ENCODE data around the gene CHST11. TPM values are rescaled to one million over a fixed set of nuclear protein-coding genes. Genes with fewer than 3 reads are reported as not detected.

The CHST11 gene
- total and polyA plus RNA-seq, 2 of the 4 experiments (the other 2 are of a cell fraction) = 1.4 to 2.7 TPM

DNA sequence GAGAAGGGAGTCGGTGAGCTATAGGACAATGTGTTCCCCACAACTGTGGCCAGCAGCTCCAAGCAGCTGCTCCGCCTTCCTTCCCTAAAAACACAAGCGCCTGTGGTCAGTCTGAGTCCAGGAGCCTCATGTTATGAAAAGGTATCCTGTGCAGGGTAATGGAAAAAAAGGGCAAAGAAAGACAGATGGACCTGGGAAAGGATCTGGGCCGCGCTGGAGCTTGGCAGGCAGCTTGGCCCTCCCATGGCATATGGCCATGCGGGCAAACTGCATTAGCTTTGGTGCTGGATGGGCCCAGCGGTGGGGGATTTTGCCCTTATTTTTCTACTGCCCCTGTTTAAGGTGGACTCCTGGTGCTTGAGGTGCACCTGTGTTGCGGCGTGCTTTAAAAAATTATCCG lies 23.7 kb upstream of the CHST11 start:
- Histone ChIP-seq H3K14ac (replicated peaks; ENCODE audit: low read depth, low read length) (no peak overlapping the region), H2BK20ac (ENCODE audit: low read depth, low read length) (no peak overlapping the region), H3K4ac (ENCODE audit: low read depth, low read length) (no peak overlapping the region), H4K91ac (ENCODE audit: insufficient read depth, low read depth, low read length) (no peak overlapping the region), H3K36me3 (ENCODE audit: control insufficient read depth, insufficient read depth, low read length) (no peaks in the 10 kb centered on the region), H3K27ac (ENCODE audit: insufficient read depth, low read length) (no peak overlapping the region), H3K56ac (ENCODE audit: extremely low read depth, insufficient read depth, low read length) (no peak overlapping the region), H3K79me1 (ENCODE audit: low read depth in 1 of 2, low read length in 2 of 2) (no peaks in the 10 kb centered on the region), H3K4me1 (ENCODE audit: control insufficient read depth, insufficient read depth, low read length) (no peaks in the 10 kb centered on the region), H3K4me3 (ENCODE audit: insufficient read depth, low read depth, low read length) (no peak overlapping the region), H3K4me2 (ENCODE audit: low read depth, low read length) (no peak overlapping the region), H3K18ac (ENCODE audit: low read depth, low read length) (no peak overlapping the region), H4K8ac (ENCODE audit: low read depth in 2 of 2, low read length in 2 of 2) (no peak overlapping the region), H3K9ac (ENCODE audit: low read depth, low read length) (no peak overlapping the region), H2BK5ac (ENCODE audit: low read depth, low read length, poor library complexity, severe bottlenecking) (no peak overlapping the region), H3K23ac (ENCODE audit: low read depth, low read length) (no peak overlapping the region), H2AK9ac (replicated peaks; ENCODE audit: low read depth, low read length, poor library complexity) (no peak overlapping the region), H2AK5ac (ENCODE audit: low read depth, low read length) (no peak overlapping the region), H2BK15ac (ENCODE audit: low read depth, low read length) (no peak overlapping the region), H4K5ac (ENCODE audit: low read depth, low read length) (no peak overlapping the region), H3K9me3 (ENCODE audit: control insufficient read depth, insufficient read depth, low read length) (no peaks in the 10 kb centered on the region; the same call in 1 of the 2 replicates), H2AFZ (replicated peaks; ENCODE audit: low read length, poor library complexity) (no peak overlapping the region), H2BK120ac (ENCODE audit: low read depth, low read length) (no peak overlapping the region), H4K20me1 (ENCODE audit: insufficient read depth, low read length) (no peaks in the 10 kb centered on the region), H3K9me1 (ENCODE audit: insufficient read depth, low read length) (0 out of 2 replicates have a peak, but pooled peaks cover 3% of the 10 kb centered on the region), H3K27me3 (ENCODE audit: control insufficient read depth, insufficient read depth, low read length) (peaks cover 62% of the 10 kb centered on the region)
- TF ChIP-seq MXI1 (IDR thresholded peaks at IDR 0.05; ENCODE audit: borderline replicate concordance, low read depth, low read length) (no peak), USF2 (IDR thresholded peaks at IDR 0.05; ENCODE audit: low read depth, low read length) (no peak), CEBPB (IDR thresholded peaks at IDR 0.05; ENCODE audit: low read depth, low read length) (no peak)
- CTCF ChIA-PET = no interaction called here
- intact Hi-C loops (cut with micrococcal nuclease) (no loop called here), in situ Hi-C loops (cut with MboI; ENCODE audit: low sequenced_read_pairs) (no loop called here), dilution Hi-C loops (cut with HindIII; ENCODE audit: low sequenced_read_pairs, unreplicated experiment) (no loop called here)
- no TSS peak for BruUV-seq (replicated peaks)
- DNase-seq (no peak), ATAC-seq (ENCODE audit: low read depth) (no peak)
- POLR2A ChIA-PET (ENCODE audit: unreplicated experiment) = no interaction called here
- WGBS, 2 experiments (ENCODE audit: extremely low coverage in 2 of 2, insufficient read length in 1 of 2) = 100% methylated on average over 1 of the region's 10 CpGs; no CpG with 5 or more reads in 1 of the 2 experiments
